ENCODE measurements around the gene CDKAL1. TPM values are rescaled to one million over a fixed set of nuclear protein-coding genes. Genes with fewer than 3 reads are reported as not detected.
"Not testable (repeated sequence)": the region's sequence is repeated elsewhere in the genome, so short reads cannot be mapped to it uniquely, and the experiment has no call there.

The CDKAL1 gene
- total and polyA plus RNA-seq, 10 of the 15 experiments (the other 5 are each of a cell fraction or from before 2014, with no cell fraction given), result 10.7 to 26.9 (median 17.3) TPM

GRCh38 chr6:20724443-20725190, 190.4 kb downstream of the CDKAL1 start:
- CTCF ChIA-PET, result interaction anchor here (1.1 kb wide), 1 partner anchor 21 kb away, joined by 3 read pairs; no protein-coding TSS in a partner anchor
- H3K9me3 ChIP-seq (replicated peaks; ENCODE audit: control insufficient read depth, insufficient read depth, low read length), result no peaks in the 10 kb centered on the region; the same call in 2 of the 3 replicates
- H2AFZ ChIP-seq (ENCODE audit: control insufficient read depth, low read depth, low read length), result no peak overlapping the region
- peaks cover 14% of the 10 kb centered on the region for H3K4me1 ChIP-seq (ENCODE audit: control insufficient read depth, insufficient read depth, low read length)
- no peak for FAIRE-seq
- SMC1A ChIA-PET (ENCODE audit: uncharacterized antibody, unreplicated experiment), result interaction anchor here (0.6 to 1.3 kb wide), 5 partner anchors 24 to 140 kb away, joined by 3 to 4 read pairs (median 4); no protein-coding TSS in a partner anchor
- H3K9ac ChIP-seq (ENCODE audit: control insufficient read depth, insufficient read depth, low read length), result no peak overlapping the region
- POLR2A ChIA-PET, result interaction anchor here (0.6 kb wide), 1 partner anchor 90 kb away, joined by 5 read pairs; no protein-coding TSS in a partner anchor
- RAD21 ChIA-PET (ENCODE audit: unreplicated experiment), result no interaction called here
- H3K4me2 ChIP-seq (ENCODE audit: control insufficient read depth, insufficient read depth), result no peak overlapping the region
- no peak for DNase-seq (ENCODE audit: low read depth, low spot score)
- intact Hi-C loops (cut with micrococcal nuclease; ENCODE audit: unreplicated experiment) (no loop called here), in situ Hi-C loops (cut with MboI) (no loop called here)
- no peak overlapping the region for H3K27ac ChIP-seq (ENCODE audit: control insufficient read depth, insufficient read depth)
- H3K36me3 ChIP-seq (ENCODE audit: control insufficient read depth in 2 of 2, insufficient read depth in 2 of 2, low read length in 1 of 2), result no peaks in the 10 kb centered on the region; a peak in 1 of 4 replicates
- no peak for TF ChIP-seq GABPA (IDR thresholded peaks at IDR 0.05; ENCODE audit: low read depth)
- TF ChIP-seq STAT1 (conservative IDR thresholded peaks at IDR 0.05), result no peak
- no peaks in the 10 kb centered on the region for H4K20me1 ChIP-seq (ENCODE audit: control insufficient read depth, insufficient read depth)
- ATAC-seq, result no peak
- 85% methylated on average over 6 of the region's 6 CpGs for WGBS (ENCODE audit: insufficient coverage, insufficient replicate concordance, low lambda C conversion rate, missing lambda C conversion rate)
- no TSS peak for BruUV-seq (replicated peaks)
- no peaks in the 10 kb centered on the region for H3K27me3 ChIP-seq (replicated peaks in 1 of 2; ENCODE audit: control insufficient read depth in 2 of 2, insufficient read depth in 2 of 2, low read length in 1 of 2)
- no peaks in the 10 kb centered on the region for H3K79me2 ChIP-seq (ENCODE audit: control insufficient read depth, insufficient read depth, low read length)
- H3K4me3 ChIP-seq, result no peak overlapping the region

DNA sequence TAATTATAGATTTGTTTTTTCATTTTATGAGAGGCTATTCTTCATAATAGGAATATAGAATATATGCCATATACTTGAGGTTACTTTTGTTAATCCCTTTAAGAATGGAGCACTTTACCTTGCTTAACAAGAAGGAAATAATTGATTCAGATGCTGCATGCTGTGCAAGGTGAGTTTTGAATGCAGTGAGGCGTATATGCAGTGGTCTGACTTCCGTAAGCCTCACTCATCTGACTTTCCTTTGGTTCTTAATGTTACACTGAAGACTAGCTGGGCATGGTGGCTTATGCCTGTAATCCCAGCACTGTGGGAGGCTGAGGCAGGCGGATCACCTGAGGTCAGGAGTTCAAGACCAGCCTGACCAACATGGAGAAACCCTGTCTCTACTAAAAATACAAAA, 191.0 kb downstream of the CDKAL1 start:
- ChIA-PET POLR2A (interaction anchor here (0.6 kb wide), 1 partner anchor 91 kb away, joined by 5 read pairs; no protein-coding TSS in a partner anchor), SMC1A (ENCODE audit: uncharacterized antibody, unreplicated experiment) (interaction anchor here (0.6 to 1.2 kb wide), 2 partner anchors 45 to 109 kb away, joined by 3 to 4 read pairs; no protein-coding TSS in a partner anchor)
- FAIRE-seq, result peak; percentile 18
- WGBS (ENCODE audit: insufficient coverage, insufficient replicate concordance, low lambda C conversion rate, missing lambda C conversion rate), result 3% methylated on average over 3 of the region's 3 CpGs
- H3K4me3 ChIP-seq; in situ Hi-C loops (cut with MboI); H3K9ac ChIP-seq (ENCODE audit: control insufficient read depth, insufficient read depth, low read length); RAD21 ChIA-PET (ENCODE audit: unreplicated experiment); H3K79me2 ChIP-seq (ENCODE audit: control insufficient read depth, insufficient read depth, low read length); ATAC-seq; H3K27ac ChIP-seq (ENCODE audit: control insufficient read depth, insufficient read depth); H3K36me3 ChIP-seq (ENCODE audit: control insufficient read depth in 2 of 2, insufficient read depth in 2 of 2, low read length in 1 of 2); H3K9me3 ChIP-seq (replicated peaks; ENCODE audit: control insufficient read depth, insufficient read depth, low read length); H3K27me3 ChIP-seq (replicated peaks in 1 of 2; ENCODE audit: control insufficient read depth in 2 of 2, insufficient read depth in 2 of 2, low read length in 1 of 2); H3K4me2 ChIP-seq (ENCODE audit: control insufficient read depth, insufficient read depth); H4K20me1 ChIP-seq (ENCODE audit: control insufficient read depth, insufficient read depth); intact Hi-C loops (cut with micrococcal nuclease; ENCODE audit: unreplicated experiment); DNase-seq (ENCODE audit: low read depth, low spot score); CTCF ChIA-PET; H2AFZ ChIP-seq (ENCODE audit: control insufficient read depth, low read depth, low read length); BruUV-seq (replicated peaks): not testable (repeated sequence)
- H3K4me1 ChIP-seq (ENCODE audit: control insufficient read depth, insufficient read depth, low read length), result peaks cover 14% of the 10 kb centered on the region
